Nucleus accumbens (tissue), 56 donors: ENCODE measurements around the gene HNRNPLL.

Source experiments
- DNase-seq, 56 donors: peaks; one replicate each; lab custom pipeline; 2025; lab: John Stamatoyannopoulos, UW

Gene HNRNPLL

DNA sequence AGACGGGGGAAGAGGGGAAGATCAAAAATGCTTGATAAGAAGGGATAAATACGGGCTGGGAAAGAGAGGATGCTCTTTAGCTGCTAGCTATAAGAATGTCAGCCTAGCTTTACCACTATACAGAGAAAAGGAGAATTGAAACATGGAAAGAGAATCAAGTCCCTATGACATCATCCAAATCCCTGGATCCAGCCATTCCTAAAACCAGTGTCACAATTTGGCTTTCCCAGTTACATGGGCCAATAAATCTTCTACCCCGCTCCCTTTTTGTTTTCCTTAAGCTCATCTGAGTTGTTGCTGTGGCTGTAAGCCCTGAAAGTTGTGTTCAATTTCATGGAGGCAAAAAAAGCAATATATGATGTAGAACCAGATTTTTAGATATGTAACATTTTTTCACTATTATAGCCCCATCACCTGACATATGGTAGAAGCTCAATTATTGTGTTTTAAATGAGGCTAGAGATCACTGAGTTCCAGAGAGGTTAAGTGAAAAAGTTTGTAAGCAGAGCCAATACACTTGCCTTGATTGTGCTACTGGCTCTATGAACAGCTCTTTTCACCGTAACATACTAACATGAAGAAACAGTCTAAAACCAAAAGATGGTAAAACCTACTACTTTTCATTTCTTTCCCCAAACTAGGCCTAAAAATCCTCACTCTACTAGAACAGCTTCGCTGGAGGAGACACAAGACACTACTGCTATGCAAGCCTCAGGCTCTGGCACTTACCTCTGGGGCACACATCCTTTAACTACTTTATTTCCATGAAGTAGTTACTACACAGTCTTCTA, 4.3 kb downstream of the HNRNPLL start:
- no peak for DNase-seq

DNA sequence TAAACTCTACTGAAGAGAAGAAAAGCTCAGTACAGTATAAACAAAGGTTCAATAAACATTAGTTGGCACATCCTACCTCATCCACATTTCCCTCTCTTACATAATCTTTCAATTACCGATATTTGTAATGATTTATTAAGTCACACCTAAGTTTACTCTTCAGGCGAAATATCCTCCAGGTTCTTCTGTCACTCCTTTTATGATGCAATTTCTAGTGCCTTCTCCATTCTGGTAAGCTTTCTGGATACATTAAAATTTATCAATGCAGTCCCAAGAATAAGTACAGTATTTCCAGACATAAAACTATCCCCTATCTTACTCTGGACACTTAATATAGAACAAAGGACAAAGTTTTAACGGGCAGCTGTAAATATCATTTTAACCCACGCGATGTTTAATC, 5.6 kb downstream of the HNRNPLL start:
- DNase-seq = no peak

DNA sequence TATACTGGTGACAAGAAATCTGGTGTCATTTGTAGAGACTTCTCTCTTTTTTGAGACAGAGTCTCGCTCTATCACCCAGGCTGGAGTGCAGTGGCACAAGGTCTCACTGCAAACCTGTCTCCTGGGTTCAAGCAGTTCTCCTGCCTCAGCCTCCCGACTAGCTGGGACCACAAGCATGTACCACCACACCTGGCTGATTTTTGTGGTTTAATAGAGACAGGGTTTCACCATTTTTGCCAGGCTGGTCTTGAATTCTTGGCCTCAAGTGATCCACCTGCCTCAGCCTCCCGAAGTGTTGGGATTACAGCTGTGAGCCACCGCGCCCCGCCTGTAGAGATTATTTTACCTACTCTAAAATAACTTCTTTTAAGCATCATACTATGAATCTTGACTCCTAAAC, 6.5 kb downstream of the HNRNPLL start:
- DNase-seq = no peak

DNA sequence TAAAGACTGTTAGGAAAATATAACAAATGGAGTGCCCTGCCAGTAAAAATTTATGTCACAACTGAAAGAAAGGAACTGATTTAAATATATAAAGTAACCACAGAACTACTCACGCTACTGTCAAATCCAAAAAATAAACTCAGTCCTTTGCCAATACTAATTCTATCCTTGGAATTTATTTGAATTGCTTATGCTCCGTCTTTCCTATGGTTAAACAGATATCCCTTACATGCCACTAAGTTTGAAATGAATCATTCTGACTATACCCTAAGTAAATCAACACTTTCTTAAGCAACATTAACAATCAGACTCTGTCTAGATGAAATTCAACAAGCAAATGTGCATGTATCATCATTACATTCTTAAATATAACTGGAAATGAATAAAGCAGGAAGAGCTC, 9.8 kb downstream of the HNRNPLL start:
- no peak for DNase-seq

DNA sequence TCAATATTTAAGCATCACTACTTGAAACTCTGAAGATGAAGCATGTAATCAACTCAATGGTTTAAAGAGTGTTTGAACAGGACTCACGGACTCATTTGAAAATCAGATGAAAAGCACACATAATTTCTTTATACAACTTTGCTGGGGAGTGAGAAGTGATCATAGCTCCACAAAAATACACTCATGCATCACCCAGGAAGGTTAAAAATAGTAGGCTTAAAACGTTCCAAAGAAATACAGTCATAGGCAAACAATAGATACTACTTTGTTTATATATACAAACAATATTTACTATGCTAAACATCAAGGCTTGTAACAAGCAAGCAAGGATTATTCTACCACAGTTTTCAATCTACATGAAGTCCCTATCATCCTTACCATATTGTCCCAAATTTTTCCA, 11.6 kb downstream of the HNRNPLL start:
- no peak for DNase-seq

DNA sequence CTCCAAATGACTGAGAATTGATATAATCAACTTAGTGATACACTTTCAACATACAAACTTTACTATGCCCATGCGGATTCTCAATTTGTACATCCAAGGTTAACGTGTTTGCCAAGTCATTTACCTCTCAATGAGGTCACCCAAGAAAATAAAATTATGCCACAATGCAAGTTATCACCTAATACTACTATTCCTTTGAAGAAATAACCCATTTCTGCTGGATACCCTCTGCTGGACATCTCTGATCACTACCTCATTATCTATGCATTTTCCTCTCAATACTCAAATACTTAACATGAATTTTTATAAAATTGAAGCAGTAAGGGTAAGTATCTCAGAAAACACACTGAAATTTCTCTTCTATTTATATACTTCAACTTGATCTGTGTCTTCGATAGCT, 12.7 kb downstream of the HNRNPLL start:
- DNase-seq = no peak

DNA sequence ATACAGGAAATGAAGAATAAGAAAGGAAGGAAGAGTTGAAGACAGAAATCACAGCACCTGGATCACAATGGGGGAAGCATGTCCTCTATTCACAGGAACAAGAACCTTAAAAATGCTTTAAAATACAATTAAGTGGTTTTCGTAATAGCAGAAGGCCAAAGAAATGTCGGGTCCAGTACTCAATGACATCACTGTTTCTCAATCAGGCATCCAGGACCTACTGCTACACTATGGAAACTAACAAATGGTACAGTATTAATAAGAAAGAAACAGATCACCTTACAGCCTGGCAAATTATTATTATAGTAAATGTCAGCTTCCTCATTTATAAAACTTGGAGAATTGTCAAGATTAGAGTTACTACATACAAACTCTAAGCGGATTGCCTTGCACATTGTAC, 15.8 kb downstream of the HNRNPLL start:
- DNase-seq = no peak

DNA sequence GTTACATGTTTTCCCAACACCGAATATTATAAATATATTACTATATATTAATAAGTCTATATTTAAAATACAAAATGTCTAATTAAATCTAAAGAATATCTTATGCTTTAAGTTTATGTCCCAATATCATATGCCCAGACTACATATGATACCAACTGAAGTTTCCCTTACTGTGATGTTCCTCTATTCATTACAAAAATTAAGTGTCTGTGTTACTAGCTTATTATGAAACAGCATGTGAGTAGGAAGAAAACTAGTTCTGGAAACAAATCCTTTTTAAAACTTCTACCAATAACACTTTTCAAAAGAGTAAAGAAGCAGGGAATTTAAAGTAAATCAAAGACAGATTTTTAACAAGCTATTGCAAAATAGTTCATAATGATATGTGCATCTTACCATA, 17.8 kb downstream of the HNRNPLL start:
- no peak for DNase-seq

DNA sequence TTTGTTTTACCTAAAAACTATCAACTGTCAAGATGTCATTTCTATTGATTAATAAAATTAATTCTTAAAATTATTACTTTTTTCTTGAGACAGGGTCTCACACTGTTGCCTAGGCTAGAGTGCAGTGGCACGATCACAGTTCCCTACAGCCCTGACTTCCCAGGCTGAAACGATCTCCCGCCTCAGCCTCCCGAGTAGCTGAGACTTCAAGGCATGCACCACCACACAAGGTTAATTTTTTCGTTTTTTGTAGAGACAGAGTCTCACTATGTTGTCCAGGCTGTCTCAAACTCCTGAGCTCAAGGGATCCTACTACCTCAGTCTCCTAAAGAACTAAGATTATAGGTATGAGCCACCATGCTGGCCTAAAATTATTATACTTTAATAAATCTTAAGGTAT, 18.7 kb downstream of the HNRNPLL start:
- DNase-seq = no peak

DNA sequence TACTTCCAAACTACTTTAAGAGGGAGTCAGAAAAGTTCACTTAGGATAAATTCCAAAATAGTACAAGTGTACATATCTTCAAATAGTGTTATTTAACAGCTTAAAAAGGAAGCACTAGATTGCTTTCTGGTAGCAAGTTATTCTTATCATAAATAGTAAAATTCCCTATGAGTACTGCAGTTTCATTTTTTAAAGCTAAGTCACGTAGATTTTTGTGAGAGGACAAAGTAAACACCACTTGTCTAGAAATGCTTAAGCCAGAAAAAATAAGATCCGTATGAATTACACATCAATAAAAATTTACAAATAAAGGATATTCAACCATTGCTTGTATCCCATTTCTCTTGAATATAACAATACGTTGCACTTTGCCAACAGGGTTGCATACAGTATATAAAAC, 19.2 kb downstream of the HNRNPLL start:
- DNase-seq = no peak

DNA sequence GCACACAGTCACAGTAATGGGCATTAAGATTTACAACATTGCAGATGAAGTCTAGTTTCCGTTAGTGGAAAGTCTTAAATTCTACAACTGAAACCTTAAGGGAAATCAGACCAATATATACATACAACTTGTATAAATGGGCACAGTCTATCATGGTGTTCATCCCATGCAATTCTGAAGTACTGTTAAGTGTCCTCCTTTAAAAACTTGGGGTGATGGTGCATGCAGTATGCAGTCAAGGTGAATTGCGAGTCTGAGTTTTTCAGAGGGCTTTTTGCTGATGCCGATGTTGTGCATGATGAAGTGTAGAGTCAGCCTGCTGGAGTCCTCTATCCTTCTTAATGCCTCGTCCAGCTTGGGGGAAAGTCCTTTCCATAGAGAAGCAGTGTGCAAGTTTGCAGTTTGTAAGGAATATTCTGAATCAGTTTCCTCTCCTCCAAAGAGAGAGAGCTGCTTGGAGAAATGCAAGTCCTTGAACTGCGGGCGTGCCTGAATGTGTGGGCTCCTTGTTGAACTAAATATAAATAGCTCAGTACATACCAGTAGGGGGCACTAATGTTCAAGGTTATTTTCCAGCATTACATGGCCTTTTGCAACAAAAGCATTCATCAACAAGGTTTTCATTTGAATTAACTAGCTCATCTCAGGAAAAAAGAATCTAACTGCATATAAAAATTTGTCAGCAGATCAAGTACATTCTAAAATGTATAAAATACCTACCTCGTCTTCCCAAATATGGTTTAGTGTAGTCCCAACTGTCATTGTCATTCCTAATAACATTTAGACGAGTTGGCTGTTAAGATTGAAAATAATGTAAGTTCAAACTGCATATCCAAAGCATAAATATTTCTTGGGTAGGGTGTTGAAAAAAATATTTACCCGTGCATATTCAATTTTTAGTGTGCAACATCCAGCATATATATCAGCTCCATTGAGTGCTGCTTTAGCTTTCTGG, 21.3 kb downstream of the HNRNPLL start:
- DNase-seq = peak in 38 of 56 donors; percentile 1 to 73 (median 27)

DNA sequence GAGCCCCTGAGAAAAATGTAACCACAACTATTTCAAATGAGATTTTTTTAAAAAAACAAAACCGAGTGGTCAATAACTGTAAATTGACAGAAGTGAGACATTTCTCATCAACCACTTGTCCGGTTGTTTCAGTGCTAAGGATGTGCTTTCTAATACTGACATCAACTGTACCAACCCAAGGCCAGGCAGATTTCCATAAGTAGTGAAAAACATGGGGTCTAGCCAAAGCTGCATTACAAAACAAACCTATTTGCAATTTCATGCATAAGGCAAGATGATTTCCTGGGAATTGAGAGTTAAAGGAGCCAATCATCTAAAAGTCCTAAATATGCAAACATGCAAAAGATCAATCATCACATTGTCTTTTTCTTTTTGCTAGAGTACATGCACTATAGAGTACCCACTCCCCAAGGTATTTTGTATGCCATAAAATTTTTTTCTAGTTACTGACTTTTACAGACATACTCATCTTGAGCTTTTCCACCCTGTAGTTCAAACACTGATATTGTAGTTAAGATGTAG, 22.6 kb downstream of the HNRNPLL start:
- DNase-seq = no peak

DNA sequence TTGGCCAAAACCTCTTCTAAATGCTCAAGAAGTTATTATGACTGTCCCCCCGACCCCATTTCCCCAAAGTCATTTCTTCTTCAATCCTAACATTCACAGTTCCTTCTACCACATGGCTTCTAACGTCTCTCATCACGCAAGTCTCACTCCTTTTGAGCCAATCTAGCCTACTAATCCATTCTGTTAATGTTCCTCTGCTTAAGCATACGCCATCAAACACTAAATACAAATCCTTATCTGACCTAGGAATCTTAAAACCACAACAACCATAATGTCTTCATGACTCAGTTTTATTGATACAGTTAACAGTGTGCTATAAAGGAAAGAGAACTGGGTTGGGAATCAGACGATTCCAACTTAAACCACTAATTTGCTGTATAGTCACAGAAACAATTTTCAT, 23.9 kb downstream of the HNRNPLL start:
- no peak for DNase-seq

DNA sequence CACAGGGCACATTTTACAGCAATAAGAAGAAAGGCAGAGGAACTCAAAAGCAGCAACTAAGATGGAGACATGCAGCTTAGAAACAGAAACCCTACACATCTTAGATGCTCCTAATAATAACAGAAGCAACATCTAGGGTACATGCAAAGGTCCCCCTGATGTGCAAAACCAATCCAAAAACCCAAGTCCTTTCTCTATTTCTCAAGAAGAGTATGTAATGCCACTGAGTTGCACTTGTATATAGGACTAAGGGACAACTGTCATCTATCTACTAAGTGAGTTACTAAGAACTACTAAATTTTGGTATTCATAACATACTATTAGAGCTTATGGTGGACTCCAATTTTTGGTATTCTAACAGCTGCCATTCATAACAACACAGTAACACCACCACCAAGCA, 28.4 kb downstream of the HNRNPLL start:
- DNase-seq = no peak

DNA sequence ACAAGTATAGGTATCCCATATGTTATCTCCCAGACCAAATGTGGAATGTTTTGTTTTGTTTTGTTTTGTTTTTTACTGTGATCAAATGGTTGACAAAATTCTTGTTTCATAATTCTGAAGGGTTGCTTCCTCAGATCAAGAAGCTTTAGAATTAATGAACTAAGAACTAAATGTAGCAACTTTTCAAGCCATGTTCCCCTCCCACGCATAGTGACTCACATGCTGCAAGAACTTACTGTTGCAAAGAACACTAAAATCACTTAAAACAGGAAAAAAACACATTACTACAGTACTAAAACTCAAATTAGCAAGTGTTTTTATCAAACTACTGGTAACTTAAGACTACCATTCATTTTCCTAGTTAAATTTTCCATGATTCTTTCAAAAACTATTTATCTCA, 30.6 kb downstream of the HNRNPLL start:
- DNase-seq = peak in 24 of 56 donors; percentile 1 to 77 (median 18)

DNA sequence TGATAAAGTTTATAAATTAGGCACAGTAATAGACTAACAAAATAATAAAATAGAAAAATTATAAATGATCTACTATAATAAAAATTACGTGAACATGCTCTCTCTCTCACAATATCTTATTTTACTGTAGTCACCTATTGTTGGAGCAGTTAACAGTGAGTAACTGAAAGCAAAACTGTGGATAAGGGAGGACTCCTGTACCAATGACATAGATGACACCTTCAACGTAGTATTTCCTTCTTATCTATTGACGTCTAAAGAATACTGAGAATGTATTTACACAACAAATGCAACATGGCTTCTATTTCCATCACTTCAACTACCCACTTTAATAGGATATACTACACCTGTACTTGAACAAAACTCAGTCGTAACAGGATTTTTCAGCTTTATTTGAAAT, 31.5 kb downstream of the HNRNPLL start:
- no peak for DNase-seq

DNA sequence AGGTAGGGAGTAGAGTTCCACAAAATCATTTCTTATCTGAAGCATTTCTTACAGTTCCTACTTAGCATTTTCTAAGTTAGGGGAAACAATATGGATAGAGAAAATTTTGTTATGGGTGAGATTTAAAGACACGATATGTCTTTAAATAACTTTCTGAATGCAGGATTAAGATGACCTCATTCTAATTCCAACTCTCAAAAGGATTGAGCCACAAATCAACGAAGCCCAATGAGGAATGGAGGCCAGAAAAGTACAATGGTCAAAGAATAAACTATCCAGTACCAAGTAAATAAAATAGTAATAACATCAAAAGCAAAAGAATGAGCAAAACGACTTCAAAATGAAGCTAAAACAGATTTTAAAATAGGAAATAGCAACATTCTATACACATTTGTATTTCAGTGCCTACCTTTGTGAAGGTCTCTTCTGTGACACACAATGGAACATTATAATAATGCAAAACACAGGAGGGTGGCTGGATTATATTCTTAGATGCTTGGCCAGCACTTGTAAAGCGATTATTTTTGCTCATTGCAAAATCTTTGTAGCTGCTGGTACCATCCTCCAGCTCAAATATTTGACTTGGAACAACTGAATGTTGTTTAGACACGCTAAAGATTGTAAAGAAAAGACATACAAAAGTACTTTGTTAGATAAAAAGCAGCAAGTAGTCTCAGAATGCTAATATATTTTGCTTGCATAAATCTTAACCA, 33.8 kb downstream of the HNRNPLL start:
- DNase-seq = no peak

DNA sequence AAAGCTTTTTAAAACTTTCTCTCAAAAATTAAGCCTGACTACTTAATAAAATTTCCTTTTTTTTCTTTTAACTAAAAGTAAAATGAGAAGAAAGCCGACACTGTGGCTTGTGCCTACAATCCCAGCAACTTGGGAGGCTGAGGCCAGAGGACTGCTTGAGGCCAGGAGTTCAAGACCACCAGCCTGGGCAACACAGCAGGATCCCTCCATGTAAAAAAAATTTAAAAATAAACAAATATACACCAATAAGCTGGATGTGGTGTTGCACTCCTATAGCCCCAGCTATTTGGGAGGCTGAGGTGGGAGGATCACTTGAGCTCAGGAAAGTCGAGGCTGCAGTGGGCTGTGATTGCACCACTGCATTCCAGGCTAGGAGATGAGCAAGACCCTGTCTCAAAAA, 37.4 kb downstream of the HNRNPLL start:
- no peak for DNase-seq

DNA sequence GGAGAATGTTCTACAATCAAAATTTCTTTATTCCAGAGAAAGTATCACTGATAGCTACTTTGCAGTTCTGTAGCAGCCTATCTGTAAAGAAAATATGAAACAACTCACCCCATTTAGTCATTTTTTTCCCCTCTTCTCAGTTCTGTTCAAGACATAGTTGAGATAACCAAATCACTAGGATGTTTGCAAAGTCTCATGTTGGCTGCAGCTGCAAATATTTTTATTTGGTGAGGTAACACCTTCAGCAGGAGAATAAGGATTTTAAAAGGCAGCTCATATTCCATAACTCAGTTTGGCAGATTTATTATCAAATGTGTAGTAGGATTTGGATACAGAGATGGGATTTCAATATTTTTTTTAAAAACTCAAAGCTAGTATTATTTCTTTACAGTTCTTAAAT, 41.0 kb downstream of the HNRNPLL start:
- DNase-seq = no peak

DNA sequence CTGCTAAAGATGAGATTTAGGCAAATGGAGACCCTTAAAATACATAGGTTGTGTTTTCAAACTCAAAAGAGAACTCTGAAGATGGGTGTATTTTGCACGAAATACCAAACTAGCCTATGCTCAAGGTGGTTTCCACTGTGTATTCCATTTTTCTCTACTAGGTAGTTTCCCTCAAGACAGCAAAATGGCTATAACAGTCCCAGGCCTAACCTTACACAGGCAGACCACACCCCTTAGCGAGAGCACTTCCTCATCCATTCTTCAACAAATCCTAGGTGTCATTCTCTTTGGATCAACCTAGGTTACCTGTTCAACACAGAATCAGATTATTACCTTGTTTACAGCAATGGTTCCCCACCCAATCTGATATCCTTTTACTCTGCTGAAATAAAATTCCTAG, 42.6 kb downstream of the HNRNPLL start:
- no peak for DNase-seq

DNA sequence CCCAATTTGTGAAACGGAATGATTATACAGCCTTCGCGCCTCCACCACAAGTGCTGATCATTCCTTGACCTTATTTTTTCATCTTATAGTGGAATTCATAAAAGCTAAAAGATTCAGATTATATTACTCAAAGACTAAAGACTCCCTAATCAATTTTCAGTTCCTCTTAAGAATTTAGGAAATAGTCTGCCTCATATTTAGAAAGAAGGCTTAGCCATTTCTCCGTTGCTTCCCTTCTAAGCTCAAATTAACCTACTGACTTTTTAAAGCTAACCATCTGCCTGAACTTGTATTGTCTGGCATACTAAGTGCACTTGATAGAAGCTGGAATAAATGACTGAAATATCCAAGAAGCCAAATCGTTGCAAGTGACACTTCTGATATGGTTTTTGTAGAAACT, 44.7 kb downstream of the HNRNPLL start:
- DNase-seq = no peak
